Central memory CD8-positive, alpha-beta T cell (primary cell): Measurements from ENCODE around the gene CCNYL1.
"Not testable (repeated sequence)": the region's sequence is repeated elsewhere in the genome, so short reads cannot be mapped to it uniquely, and the experiment has no call there.

Experiments
- ATAC-seq: fragments of 150-1000 bp; cut with Tn5 transposase; replicated peaks from 2 replicates; pipeline ENCODE4 v1.10.0; 2022; ENCODE audit warnings: mild to moderate bottlenecking, moderate FRiP score, moderate number of reproducible peaks; ENCODE audit not compliant: poor library complexity, severe bottlenecking; ENCODE audit errors: extremely low read depth
- DNase-seq, 2 donors: peaks; one replicate each; pipeline ENCODE4 v3.0.0; 2021; ENCODE audit warnings: low spot score in 2 of 2
- H3K27ac Mint-ChIP-seq: one replicate; pipeline ENCODE4 v1.8.0; 2022; ENCODE audit warnings: low read depth, mild to moderate bottlenecking, moderate library complexity, mixed read lengths
- H3K27me3 Mint-ChIP-seq: one replicate; pipeline ENCODE4 v1.8.0; 2022; ENCODE audit warnings: mixed read lengths
- H3K36me3 Mint-ChIP-seq: one replicate; pipeline ENCODE4 v1.8.0; 2022; ENCODE audit warnings: mild to moderate bottlenecking, moderate library complexity, mixed read lengths; ENCODE audit not compliant: insufficient read depth
- H3K4me1 Mint-ChIP-seq: one replicate; pipeline ENCODE4 v1.8.0; 2022; ENCODE audit warnings: mixed read lengths
- H3K4me3 Mint-ChIP-seq: one replicate; pipeline ENCODE4 v1.8.0; 2022; ENCODE audit warnings: mild to moderate bottlenecking, moderate library complexity, mixed read lengths
- H3K9me3 Mint-ChIP-seq: one replicate; pipeline ENCODE4 v1.8.0; 2022; ENCODE audit warnings: mixed read lengths

The CCNYL1 gene

GRCh38 chr2:207729465-207729998, 18.1 kb downstream of the CCNYL1 start:
- DNase-seq (no peak), ATAC-seq (no peak)
- Mint-ChIP-seq H3K27ac (no peak overlapping the region), H3K9me3 (no peaks in the 10 kb centered on the region), H3K36me3 (peaks cover 16% of the 10 kb centered on the region), H3K27me3 (no peaks in the 10 kb centered on the region), H3K4me3 (no peak overlapping the region), H3K4me1 (peaks cover 7% of the 10 kb centered on the region)

DNA sequence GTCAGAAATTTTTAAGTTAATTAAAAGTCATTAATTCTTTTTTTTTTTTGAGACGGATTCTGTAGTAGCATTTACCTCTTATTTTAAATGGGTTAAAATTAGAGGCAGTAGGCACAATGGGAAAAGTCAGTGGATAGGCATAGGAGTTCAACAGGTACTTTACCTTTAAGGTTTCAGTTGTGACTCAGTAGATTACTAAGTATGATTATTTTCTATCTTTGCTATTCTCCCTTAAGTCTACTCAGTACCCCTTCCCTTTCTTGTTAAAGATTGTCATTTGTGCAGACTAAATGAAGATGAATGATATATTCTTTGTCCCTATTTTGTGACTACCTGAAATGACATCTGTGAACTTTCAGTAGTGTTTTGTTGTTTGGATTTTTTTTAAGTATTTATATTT, 19.7 kb downstream of the CCNYL1 start:
- no peaks in the 10 kb centered on the region for H3K27me3 Mint-ChIP-seq
- H3K9me3 Mint-ChIP-seq, result no peaks in the 10 kb centered on the region
- DNase-seq (no peak), ATAC-seq (no peak)
- peaks cover 13% of the 10 kb centered on the region for H3K36me3 Mint-ChIP-seq
- H3K4me3 Mint-ChIP-seq, result no peak overlapping the region
- H3K27ac Mint-ChIP-seq, result no peak overlapping the region
- H3K4me1 Mint-ChIP-seq, result peaks cover 7% of the 10 kb centered on the region

- H3K27ac Mint-ChIP-seq, result no peak overlapping the region
- peaks cover 13% of the 10 kb centered on the region for H3K36me3 Mint-ChIP-seq
- no peak overlapping the region for H3K4me3 Mint-ChIP-seq
- no peaks in the 10 kb centered on the region for H3K27me3 Mint-ChIP-seq
- no peaks in the 10 kb centered on the region for H3K4me1 Mint-ChIP-seq
- ATAC-seq (no peak), DNase-seq (no peak)
- H3K9me3 Mint-ChIP-seq, result no peaks in the 10 kb centered on the region
Observed at GRCh38 chr2:207733597-207734240, 22.3 kb downstream of the CCNYL1 start.

DNA sequence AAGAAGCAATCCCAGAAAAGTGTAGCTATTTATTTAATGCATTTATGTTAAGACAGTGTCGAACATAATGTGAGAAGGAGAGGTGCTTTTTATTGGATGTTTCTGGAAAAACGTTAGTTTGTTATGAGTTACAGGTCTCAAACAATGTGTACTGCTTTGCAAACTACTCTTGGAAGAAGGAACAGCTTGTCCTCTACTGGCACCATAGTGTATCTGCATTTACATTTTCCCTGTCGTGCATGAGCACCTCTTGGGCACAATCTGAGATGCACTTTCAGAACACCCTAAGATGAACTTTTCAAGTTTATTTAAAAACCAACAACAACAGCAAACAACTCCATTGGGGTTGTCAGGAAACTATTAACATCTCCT, 22.8 kb downstream of the CCNYL1 start:
- no peaks in the 10 kb centered on the region for H3K9me3 Mint-ChIP-seq
- H3K27me3 Mint-ChIP-seq, result no peaks in the 10 kb centered on the region
- DNase-seq (no peak), ATAC-seq (no peak)
- peaks cover 11% of the 10 kb centered on the region for H3K36me3 Mint-ChIP-seq
- H3K4me1 Mint-ChIP-seq, result no peaks in the 10 kb centered on the region
- H3K27ac Mint-ChIP-seq, result no peak overlapping the region
- H3K4me3 Mint-ChIP-seq, result no peak overlapping the region

GRCh38 chr2:207734636-207735512, 23.4 kb downstream of the CCNYL1 start:
- DNase-seq (no peak), ATAC-seq (no peak)
- Mint-ChIP-seq H3K27ac (no peak overlapping the region), H3K27me3 (no peaks in the 10 kb centered on the region), H3K9me3 (no peaks in the 10 kb centered on the region), H3K36me3 (peaks cover 9% of the 10 kb centered on the region), H3K4me1 (no peaks in the 10 kb centered on the region), H3K4me3 (no peak overlapping the region)

GRCh38 chr2:207735513-207735859, 24.0 kb downstream of the CCNYL1 start:
- not testable (repeated sequence) for H3K9me3 Mint-ChIP-seq, DNase-seq, H3K36me3 Mint-ChIP-seq, H3K4me3 Mint-ChIP-seq, H3K4me1 Mint-ChIP-seq, H3K27ac Mint-ChIP-seq, H3K27me3 Mint-ChIP-seq, ATAC-seq

- H3K36me3 Mint-ChIP-seq, result peaks cover 7% of the 10 kb centered on the region
- H3K9me3 Mint-ChIP-seq, result no peaks in the 10 kb centered on the region
- no peak overlapping the region for H3K27ac Mint-ChIP-seq
- DNase-seq (no peak), ATAC-seq (no peak)
- H3K27me3 Mint-ChIP-seq, result no peaks in the 10 kb centered on the region
- H3K4me1 Mint-ChIP-seq, result no peaks in the 10 kb centered on the region
- H3K4me3 Mint-ChIP-seq, result no peak overlapping the region
Observed at GRCh38 chr2:207743514-207743913, 32.1 kb downstream of the CCNYL1 start.

- H3K27me3 Mint-ChIP-seq, result no peaks in the 10 kb centered on the region
- peaks cover 7% of the 10 kb centered on the region for H3K36me3 Mint-ChIP-seq
- H3K27ac Mint-ChIP-seq, result no peak overlapping the region
- no peak for DNase-seq
- no peaks in the 10 kb centered on the region for H3K4me1 Mint-ChIP-seq
- ATAC-seq, result no peak
- no peaks in the 10 kb centered on the region for H3K9me3 Mint-ChIP-seq
- H3K4me3 Mint-ChIP-seq, result no peak overlapping the region
Observed at GRCh38 chr2:207744050-207744449, 32.6 kb downstream of the CCNYL1 start.

DNA sequence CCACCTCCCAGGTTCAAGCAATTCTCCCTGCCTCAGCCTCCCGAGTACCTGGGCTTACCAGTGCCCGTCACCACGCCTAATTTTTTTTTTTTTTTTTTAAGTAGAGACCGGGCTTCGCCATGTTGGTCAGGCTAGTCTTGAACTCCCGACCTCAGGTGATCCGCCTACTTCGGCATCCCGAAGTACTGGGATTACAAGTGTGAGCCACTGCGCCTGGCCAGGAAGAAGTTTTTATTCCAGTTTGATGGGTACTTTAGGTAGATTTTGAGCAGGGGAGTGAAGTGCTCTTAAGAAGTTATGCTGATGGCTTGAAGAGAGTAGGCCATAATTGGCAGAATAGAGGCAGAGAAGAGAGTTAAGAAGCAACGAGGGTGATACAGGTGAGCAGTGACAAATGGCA, 33.0 kb downstream of the CCNYL1 start:
- no peak for ATAC-seq
- no peak for DNase-seq
- H3K36me3 Mint-ChIP-seq, result peaks cover 7% of the 10 kb centered on the region
- no peaks in the 10 kb centered on the region for H3K27me3 Mint-ChIP-seq
- no peaks in the 10 kb centered on the region for H3K9me3 Mint-ChIP-seq
- H3K4me3 Mint-ChIP-seq, result no peak overlapping the region
- no peak overlapping the region for H3K27ac Mint-ChIP-seq
- H3K4me1 Mint-ChIP-seq, result no peaks in the 10 kb centered on the region

DNA sequence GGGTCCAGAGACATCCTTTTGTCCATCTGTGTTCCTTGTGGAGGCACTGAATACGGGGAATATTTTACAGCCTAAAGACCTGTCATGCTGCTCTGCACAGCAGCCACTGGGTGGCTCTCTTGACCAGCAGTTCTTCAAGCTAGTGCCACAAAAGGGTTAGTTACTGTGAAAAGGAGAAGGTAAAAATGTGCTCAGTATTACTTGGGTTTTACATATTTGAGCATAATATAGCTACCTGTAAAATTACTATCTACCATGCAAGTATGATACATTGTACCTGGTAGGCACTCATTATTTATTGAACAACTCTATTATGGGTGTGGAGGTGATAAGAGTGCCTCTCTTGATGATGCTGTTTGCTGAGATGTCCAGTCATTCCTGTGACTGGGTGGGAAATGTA, 34.7 kb downstream of the CCNYL1 start:
- ATAC-seq (no peak), DNase-seq (no peak)
- Mint-ChIP-seq H3K9me3 (no peaks in the 10 kb centered on the region), H3K27ac (no peak overlapping the region), H3K4me3 (no peak overlapping the region), H3K36me3 (peaks cover 6% of the 10 kb centered on the region), H3K27me3 (no peaks in the 10 kb centered on the region), H3K4me1 (no peaks in the 10 kb centered on the region)

GRCh38 chr2:207747653-207748560, 36.5 kb downstream of the CCNYL1 start:
- no peak for ATAC-seq
- DNase-seq, result no peak
- Mint-ChIP-seq H3K4me1 (no peaks in the 10 kb centered on the region), H3K4me3 (no peak overlapping the region), H3K27me3 (no peaks in the 10 kb centered on the region), H3K9me3 (no peaks in the 10 kb centered on the region), H3K36me3 (peaks cover 4% of the 10 kb centered on the region), H3K27ac (no peak overlapping the region)

DNA sequence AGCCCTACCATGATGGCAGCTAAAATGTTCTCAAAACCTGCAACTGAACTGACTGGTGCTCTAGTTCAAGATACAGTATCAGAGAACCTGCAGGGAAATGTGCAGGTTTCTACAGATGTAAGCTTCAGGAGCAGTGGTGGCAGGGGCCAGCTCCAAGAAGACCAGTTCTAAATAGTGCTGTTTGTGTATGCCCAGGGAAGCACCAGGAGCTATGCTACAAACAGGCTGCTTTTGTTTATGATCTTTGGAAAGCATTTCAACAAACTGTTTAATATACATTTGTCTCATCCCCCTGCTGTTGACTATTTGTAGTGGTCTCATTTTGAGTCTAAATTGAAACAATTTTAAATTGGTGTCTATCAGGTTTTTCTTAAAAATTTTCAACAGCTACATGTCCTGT, 37.6 kb downstream of the CCNYL1 start:
- ATAC-seq, result no peak
- Mint-ChIP-seq H3K4me3 (no peak overlapping the region), H3K9me3 (no peaks in the 10 kb centered on the region), H3K27me3 (no peaks in the 10 kb centered on the region), H3K4me1 (no peaks in the 10 kb centered on the region), H3K27ac (no peak overlapping the region), H3K36me3 (peaks cover 5% of the 10 kb centered on the region)
- no peak for DNase-seq
